K562 (cell line): Measurements from ENCODE around the gene CDS2. TPM values are rescaled to one million over a fixed set of nuclear protein-coding genes. Genes with fewer than 3 reads are reported as not detected.

ENCODE experiments used
- ELF1 ChIP-seq: fragments of 200-800 bp; sonication (Bioruptor generic); IDR thresholded peaks from 2 replicates; pipeline ENCODE4 v1.6.1; 2016; ENCODE audit warnings: missing genetic modification characterization, missing compliant biosample characterization
- HCFC1 ChIP-seq: IDR thresholded peaks from 2 replicates; pipeline ENCODE4 v1.6.1; 2012; ENCODE audit warnings: low read depth, low read length, improper control_type of control experiment
- JUN ChIP-seq, 2 experiments: sonication (generic) in 1 of 2; formaldehyde crosslinking in 1 of 2; IDR thresholded peaks; 2 replicates each; pipeline versions ENCODE4 v1.6.1 to v1.8.0; 2012 to 2022; ENCODE audit warnings: borderline replicate concordance in 2 of 2, mild to moderate bottlenecking in 2 of 2, improper control_type of control experiment in 1 of 2, low read depth in 1 of 2, low read length in 1 of 2, missing genetic modification reagents in 1 of 2
- SIN3A ChIP-seq, 2 experiments: fragments of 150-350 bp in 1 of 2; IDR thresholded peaks; 2 replicates each; pipeline ENCODE4 v1.6.1; 2011 to 2016; ENCODE audit warnings: borderline replicate concordance in 2 of 2, low read depth in 2 of 2, low read length in 2 of 2, mild to moderate bottlenecking in 2 of 2, moderate library complexity in 2 of 2; ENCODE audit not compliant: control insufficient read depth in 1 of 2
- SMAD1 ChIP-seq: fragments of 150-350 bp; IDR thresholded peaks from 2 replicates; pipeline ENCODE4 v1.6.1; 2014; ENCODE audit warnings: low read length, low read depth; ENCODE audit not compliant: partially characterized antibody
- SMARCA4 ChIP-seq: fragments of 450-650 bp; IDR thresholded peaks from 2 replicates; pipeline ENCODE4 v1.6.1; 2016
- SP1 ChIP-seq: sonication (generic); formaldehyde crosslinking; IDR thresholded peaks from 2 replicates; pipeline ENCODE4 v1.8.1; 2022; ENCODE audit warnings: mild to moderate bottlenecking, missing genetic modification reagents
- polyA plus RNA-seq, 8 experiments: library from polyadenylated mRNA; depleted of rRNA in 4 of 8; stranded (reverse) in 5 of 8; unstranded in 3 of 8; fragments of >200 nt; fragmentation: Nextera tagmentation in 2 of 8; fragmentation: Illumina TruSeq in 1 of 8; extraction: Ambion mirVana in 2 of 8; extraction: Trizol in 1 of 8; gene quantifications; 2 replicates each; pipeline versions ENCODE4 v1.2.1 to v1.2.3, GENCODE V29; 2011 to 2014; ENCODE audit warnings: inconsistent platforms in 1 of 8, missing spikeins in 1 of 8
- total RNA-seq, 7 experiments: library from RNA; depleted of rRNA in 6 of 7; stranded (reverse); fragments of >200 nt in 6 of 7; fragmentation: Illumina TruSeq in 2 of 7; extraction: Trizol in 2 of 7; gene quantifications; 2 replicates each; pipeline versions ENCODE4 v1.2.1 to v1.2.3, GENCODE V29; 2011 to 2021; ENCODE audit warnings: low replicate concordance in 1 of 7
- TF ChIP-seq, protein P1 (sequence below), 2 experiments: fragments of 450-650 bp; formaldehyde crosslinking in 1 of 2; IDR thresholded peaks; 2 replicates each; pipeline versions ENCODE4 v1.4.0 to v1.6.1; 2014 to 2020; ENCODE audit warnings: mild to moderate bottlenecking in 2 of 2, borderline replicate concordance in 1 of 2, low read depth in 1 of 2
- TF ChIP-seq, protein P2 (sequence below): fragments of 450-650 bp; IDR thresholded peaks from 2 replicates; pipeline ENCODE4 v1.6.1; 2018; ENCODE audit not compliant: partially characterized antibody
- TF ChIP-seq, protein P3 (sequence below): fragments of 250-450 bp; sonication (Bioruptor Pico); IDR thresholded peaks from 2 replicates; pipeline ENCODE4 v1.4.0; 2020; ENCODE audit warnings: mild to moderate bottlenecking, moderate library complexity

The CDS2 gene
- total and polyA plus RNA-seq, 9 of the 15 experiments (the other 6 are each of a cell fraction or from before 2014, with no cell fraction given): 6.4 to 46.4 (median 12.2) TPM

- TF ChIP-seq JUN (IDR thresholded peaks at IDR 0.05; ENCODE audit: borderline replicate concordance, low read depth, low read length): no peak
- no peak for TF ChIP-seq JUN (CRISPR knock-in tag; IDR thresholded peaks at IDR 0.05; ENCODE audit: borderline replicate concordance)
- TF ChIP-seq, protein P1, sequence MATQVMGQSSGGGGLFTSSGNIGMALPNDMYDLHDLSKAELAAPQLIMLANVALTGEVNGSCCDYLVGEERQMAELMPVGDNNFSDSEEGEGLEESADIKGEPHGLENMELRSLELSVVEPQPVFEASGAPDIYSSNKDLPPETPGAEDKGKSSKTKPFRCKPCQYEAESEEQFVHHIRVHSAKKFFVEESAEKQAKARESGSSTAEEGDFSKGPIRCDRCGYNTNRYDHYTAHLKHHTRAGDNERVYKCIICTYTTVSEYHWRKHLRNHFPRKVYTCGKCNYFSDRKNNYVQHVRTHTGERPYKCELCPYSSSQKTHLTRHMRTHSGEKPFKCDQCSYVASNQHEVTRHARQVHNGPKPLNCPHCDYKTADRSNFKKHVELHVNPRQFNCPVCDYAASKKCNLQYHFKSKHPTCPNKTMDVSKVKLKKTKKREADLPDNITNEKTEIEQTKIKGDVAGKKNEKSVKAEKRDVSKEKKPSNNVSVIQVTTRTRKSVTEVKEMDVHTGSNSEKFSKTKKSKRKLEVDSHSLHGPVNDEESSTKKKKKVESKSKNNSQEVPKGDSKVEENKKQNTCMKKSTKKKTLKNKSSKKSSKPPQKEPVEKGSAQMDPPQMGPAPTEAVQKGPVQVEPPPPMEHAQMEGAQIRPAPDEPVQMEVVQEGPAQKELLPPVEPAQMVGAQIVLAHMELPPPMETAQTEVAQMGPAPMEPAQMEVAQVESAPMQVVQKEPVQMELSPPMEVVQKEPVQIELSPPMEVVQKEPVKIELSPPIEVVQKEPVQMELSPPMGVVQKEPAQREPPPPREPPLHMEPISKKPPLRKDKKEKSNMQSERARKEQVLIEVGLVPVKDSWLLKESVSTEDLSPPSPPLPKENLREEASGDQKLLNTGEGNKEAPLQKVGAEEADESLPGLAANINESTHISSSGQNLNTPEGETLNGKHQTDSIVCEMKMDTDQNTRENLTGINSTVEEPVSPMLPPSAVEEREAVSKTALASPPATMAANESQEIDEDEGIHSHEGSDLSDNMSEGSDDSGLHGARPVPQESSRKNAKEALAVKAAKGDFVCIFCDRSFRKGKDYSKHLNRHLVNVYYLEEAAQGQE (IDR thresholded peaks at IDR 0.05; ENCODE audit: borderline replicate concordance): peak; percentile 96
- TF ChIP-seq, protein P1 (CRISPR knock-in tag; IDR thresholded peaks at IDR 0.05; ENCODE audit: low read depth): peak; percentile 84
- no peak for TF ChIP-seq SMAD1
- TF ChIP-seq, protein P2, sequence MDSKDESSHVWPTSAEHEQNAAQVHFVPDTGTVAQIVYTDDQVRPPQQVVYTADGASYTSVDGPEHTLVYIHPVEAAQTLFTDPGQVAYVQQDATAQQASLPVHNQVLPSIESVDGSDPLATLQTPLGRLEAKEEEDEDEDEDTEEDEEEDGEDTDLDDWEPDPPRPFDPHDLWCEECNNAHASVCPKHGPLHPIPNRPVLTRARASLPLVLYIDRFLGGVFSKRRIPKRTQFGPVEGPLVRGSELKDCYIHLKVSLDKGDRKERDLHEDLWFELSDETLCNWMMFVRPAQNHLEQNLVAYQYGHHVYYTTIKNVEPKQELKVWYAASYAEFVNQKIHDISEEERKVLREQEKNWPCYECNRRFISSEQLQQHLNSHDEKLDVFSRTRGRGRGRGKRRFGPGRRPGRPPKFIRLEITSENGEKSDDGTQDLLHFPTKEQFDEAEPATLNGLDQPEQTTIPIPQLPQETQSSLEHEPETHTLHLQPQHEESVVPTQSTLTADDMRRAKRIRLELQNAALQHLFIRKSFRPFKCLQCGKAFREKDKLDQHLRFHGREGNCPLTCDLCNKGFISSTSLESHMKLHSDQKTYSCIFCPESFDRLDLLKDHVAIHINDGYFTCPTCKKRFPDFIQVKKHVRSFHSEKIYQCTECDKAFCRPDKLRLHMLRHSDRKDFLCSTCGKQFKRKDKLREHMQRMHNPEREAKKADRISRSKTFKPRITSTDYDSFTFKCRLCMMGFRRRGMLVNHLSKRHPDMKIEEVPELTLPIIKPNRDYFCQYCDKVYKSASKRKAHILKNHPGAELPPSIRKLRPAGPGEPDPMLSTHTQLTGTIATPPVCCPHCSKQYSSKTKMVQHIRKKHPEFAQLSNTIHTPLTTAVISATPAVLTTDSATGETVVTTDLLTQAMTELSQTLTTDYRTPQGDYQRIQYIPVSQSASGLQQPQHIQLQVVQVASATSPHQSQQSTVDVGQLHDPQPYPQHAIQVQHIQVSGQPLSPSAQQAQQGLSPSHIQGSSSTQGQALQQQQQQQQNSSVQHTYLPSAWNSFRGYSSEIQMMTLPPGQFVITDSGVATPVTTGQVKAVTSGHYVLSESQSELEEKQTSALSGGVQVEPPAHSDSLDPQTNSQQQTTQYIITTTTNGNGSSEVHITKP: peak; percentile 70
- TF ChIP-seq, protein P3, sequence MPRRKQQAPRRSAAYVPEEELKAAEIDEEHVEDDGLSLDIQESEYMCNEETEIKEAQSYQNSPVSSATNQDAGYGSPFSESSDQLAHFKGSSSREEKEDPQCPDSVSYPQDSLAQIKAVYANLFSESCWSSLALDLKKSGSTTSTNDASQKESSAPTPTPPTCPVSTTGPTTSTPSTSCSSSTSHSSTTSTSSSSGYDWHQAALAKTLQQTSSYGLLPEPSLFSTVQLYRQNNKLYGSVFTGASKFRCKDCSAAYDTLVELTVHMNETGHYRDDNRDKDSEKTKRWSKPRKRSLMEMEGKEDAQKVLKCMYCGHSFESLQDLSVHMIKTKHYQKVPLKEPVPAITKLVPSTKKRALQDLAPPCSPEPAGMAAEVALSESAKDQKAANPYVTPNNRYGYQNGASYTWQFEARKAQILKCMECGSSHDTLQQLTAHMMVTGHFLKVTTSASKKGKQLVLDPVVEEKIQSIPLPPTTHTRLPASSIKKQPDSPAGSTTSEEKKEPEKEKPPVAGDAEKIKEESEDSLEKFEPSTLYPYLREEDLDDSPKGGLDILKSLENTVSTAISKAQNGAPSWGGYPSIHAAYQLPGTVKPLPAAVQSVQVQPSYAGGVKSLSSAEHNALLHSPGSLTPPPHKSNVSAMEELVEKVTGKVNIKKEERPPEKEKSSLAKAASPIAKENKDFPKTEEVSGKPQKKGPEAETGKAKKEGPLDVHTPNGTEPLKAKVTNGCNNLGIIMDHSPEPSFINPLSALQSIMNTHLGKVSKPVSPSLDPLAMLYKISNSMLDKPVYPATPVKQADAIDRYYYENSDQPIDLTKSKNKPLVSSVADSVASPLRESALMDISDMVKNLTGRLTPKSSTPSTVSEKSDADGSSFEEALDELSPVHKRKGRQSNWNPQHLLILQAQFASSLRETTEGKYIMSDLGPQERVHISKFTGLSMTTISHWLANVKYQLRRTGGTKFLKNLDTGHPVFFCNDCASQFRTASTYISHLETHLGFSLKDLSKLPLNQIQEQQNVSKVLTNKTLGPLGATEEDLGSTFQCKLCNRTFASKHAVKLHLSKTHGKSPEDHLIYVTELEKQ (CRISPR knock-in tag): no peak
- no peak for TF ChIP-seq HCFC1
- no peak for TF ChIP-seq SMARCA4
- no peak for TF ChIP-seq ELF1
- TF ChIP-seq SP1 (CRISPR knock-in tag): no peak
- TF ChIP-seq SIN3A (IDR thresholded peaks at IDR 0.05; ENCODE audit: borderline replicate concordance in 2 of 2, control insufficient read depth in 1 of 2, low read depth in 2 of 2, low read length in 2 of 2): peak in 1 of 2 experiments; percentile 42; a peak in 1 of 4 replicates
These were observed 2.1 kb downstream of the CDS2 start (continued) for GRCh38 chr20:5128886-5129285.
